IPS DF 6.9 (cell line): ENCODE data around the gene FPR1.

Experiments used
- DNase-seq: peaks from one replicate; pipeline ENCODE4 v3.0.0-alpha.2; 2013; ENCODE audit warnings: low read depth, low spot score
- H3K27ac ChIP-seq: one replicate; pipeline ENCODE4 v1.5.1; 2013; ENCODE audit warnings: low read length, control low read depth
- H3K27me3 ChIP-seq: 2 replicates; pipeline ENCODE4 v1.6.1; 2013; ENCODE audit warnings: mild to moderate bottlenecking, low read length; ENCODE audit not compliant: control insufficient read depth, insufficient read depth
- H3K36me3 ChIP-seq: 2 replicates; pipeline ENCODE4 v1.6.1; 2013; ENCODE audit warnings: low read length; ENCODE audit not compliant: control insufficient read depth, insufficient read depth
- H3K4me1 ChIP-seq: 2 replicates; pipeline ENCODE4 v1.6.1; 2013; ENCODE audit warnings: low read length; ENCODE audit not compliant: control insufficient read depth, insufficient read depth
- H3K4me3 ChIP-seq: 2 replicates; pipeline ENCODE4 v1.5.1; 2013; ENCODE audit warnings: mild to moderate bottlenecking, low read length
- H3K9me3 ChIP-seq: 2 replicates; pipeline ENCODE4 v1.6.1; 2013; ENCODE audit warnings: low read length, inconsistent platforms; ENCODE audit not compliant: control insufficient read depth, insufficient read depth
- WGBS: extraction: QIAGEN DNeasy Blood & Tissue Kit; methylation state at CpG from one replicate; pipeline ENCODE4 v1.1.7; 2013; ENCODE audit warnings: mixed read lengths, missing lambda C conversion rate; ENCODE audit not compliant: insufficient read length, insufficient coverage; 5-methylcytosine and 5-hydroxymethylcytosine counted together

The FPR1 gene

DNA sequence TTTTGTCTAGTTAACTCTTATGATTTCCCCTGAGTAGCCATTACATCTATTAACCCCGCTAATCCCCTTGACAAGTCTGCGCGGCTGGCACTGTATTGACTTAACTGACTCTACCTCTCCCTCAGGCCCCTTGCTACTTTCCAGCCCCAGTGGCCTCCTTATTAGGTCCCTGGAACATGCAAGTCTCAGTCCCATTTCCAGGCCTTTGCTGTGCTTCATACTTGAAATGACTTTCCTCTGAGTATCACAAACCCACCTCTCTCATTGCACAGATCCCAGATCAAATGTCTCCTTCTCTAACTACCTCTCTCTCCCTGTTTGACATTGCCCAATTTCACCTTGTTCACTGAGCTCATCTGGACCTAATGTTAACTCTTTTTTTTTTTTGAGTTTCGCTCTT, 45.4 kb downstream of the FPR1 start:
- WGBS: no CpG with 5 or more reads among the region's 4 CpGs

DNA sequence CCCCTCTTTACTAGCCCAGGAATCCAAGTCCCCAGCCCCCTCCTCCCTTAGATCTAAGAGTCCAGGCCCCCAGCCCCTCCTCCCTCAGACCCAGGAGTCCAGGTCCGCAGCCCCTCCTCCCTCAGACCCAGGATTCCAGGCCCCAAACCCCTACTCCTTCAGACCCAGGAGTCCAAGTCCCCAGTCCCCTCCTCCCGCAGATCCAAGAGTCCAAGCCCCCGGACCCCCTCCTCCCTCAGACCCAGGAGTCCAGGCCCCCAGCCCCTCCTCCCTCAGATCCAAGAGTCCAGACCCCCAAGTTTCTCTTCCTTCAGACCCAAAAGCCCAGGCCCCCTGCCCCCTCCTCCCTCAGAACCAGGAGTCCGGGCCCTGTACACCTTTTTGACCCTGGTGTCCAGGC, 47.1 kb downstream of the FPR1 start:
- Histone ChIP-seq H3K27ac (no peak overlapping the region), H3K27me3 (no peaks in the 10 kb centered on the region), H3K9me3 (no peaks in the 10 kb centered on the region), H3K36me3 (no peaks in the 10 kb centered on the region), H3K4me3 (peak overlapping the region; percentile 91; the same call in 1 of the 2 replicates), H3K4me1 (peaks cover 2% of the 10 kb centered on the region; the same call in 1 of the 2 replicates)
- no peak for DNase-seq
- no CpG with 5 or more reads among the region's 4 CpGs for WGBS

More for the DNA sequence above, 45.4 kb downstream of the FPR1 start:
- Histone ChIP-seq H3K4me3 (no peak overlapping the region), H3K27ac (no peak overlapping the region), H3K36me3 (no peaks in the 10 kb centered on the region), H3K27me3 (no peaks in the 10 kb centered on the region), H3K9me3 (no peaks in the 10 kb centered on the region), H3K4me1 (peaks cover 2% of the 10 kb centered on the region; the same call in 1 of the 2 replicates)
- no peak for DNase-seq

DNA sequence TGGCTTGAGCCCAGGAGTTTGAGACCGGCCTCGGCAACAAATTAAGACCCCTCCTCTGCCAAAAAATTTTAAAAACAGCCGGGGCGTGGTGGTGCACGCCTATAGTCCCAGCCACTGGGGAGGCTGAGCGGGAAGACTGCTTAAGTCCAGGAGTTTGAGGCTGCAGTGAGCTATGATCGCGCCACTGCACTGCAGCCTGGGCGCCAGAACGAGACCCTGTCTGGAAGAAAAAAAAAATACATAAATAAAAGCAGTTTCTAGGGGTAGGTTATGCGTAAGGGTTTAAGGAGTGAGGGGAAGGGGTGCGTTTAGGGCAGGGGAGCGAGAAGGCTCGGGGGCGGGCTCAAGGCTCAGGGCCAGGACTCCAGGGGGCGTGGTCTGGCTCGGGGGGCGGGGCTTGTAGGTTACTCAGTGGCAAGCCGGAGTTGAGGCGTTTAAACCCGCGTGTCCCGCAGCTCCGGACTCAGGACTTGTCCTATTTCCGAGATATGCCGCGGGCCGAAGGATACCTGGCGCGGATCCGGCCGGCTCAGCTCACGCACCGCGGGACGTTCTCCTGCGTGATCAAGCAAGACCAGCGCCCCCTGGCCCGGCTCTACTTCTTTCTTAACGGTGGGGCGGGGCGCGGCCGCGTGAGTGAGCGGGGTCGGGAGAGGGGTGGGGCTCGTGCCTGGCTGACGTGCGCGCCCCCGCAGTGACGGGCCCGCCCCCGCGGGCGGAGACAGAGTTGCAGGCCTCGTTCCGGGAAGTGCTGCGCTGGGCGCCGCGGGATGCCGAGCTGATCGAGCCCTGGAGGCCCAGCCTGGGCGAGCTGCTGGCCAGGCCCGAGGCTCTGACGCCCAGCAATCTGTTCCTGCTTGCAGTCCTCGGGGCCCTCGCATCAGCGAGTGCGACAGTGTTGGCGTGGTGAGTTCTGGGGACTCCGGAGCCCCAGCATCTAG, 47.8 kb downstream of the FPR1 start:
- peaks cover 2% of the 10 kb centered on the region; the same call in 1 of the 2 replicates for H3K4me1 ChIP-seq

DNA sequence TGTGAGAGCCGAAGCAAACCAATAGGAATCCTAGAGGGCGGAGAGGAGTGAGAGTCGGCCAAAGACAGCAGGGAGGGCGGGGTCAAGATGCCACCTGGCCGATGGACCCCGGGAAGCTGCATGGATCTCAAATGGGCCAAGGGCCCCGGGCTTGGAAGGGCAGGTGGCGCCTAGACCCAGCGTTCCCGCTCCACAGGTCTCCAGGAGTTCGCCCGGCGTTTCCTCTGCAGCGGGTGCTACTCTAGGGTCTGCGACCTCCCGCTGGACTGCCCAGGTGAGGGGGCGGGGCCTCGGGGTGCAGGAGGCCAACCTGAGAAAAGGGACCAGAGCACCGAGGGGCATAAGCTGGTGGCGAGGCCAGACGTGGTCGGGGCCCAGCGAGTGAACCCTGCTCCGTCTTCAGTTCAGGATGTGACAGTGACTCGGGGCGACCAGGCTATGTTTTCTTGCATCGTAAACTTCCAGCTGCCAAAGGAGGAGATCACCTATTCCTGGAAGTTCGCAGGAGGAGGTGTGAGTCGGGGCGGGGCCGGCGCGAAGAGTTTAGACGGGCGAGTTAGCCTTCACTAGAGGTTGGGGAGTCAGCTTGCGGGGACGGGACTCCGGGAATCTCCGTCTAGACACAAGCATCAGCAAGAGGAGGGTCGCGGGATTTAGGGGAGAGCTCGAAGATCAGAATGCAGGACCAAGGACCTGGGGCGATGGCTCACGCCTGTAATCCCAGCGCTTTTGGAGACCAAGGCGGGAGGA, 48.7 kb downstream of the FPR1 start:
- no CpG with 5 or more reads among the region's 46 CpGs for WGBS

More for the DNA sequence above, 47.8 kb downstream of the FPR1 start:
- no peaks in the 10 kb centered on the region for H3K36me3 ChIP-seq
- no CpG with 5 or more reads among the region's 74 CpGs for WGBS
- H3K27ac ChIP-seq: no peak overlapping the region
- H3K27me3 ChIP-seq: no peaks in the 10 kb centered on the region
- DNase-seq: peak; percentile 72
- no peaks in the 10 kb centered on the region for H3K9me3 ChIP-seq
- peak overlapping the region; percentile 91; the same call in 1 of the 2 replicates for H3K4me3 ChIP-seq

DNA sequence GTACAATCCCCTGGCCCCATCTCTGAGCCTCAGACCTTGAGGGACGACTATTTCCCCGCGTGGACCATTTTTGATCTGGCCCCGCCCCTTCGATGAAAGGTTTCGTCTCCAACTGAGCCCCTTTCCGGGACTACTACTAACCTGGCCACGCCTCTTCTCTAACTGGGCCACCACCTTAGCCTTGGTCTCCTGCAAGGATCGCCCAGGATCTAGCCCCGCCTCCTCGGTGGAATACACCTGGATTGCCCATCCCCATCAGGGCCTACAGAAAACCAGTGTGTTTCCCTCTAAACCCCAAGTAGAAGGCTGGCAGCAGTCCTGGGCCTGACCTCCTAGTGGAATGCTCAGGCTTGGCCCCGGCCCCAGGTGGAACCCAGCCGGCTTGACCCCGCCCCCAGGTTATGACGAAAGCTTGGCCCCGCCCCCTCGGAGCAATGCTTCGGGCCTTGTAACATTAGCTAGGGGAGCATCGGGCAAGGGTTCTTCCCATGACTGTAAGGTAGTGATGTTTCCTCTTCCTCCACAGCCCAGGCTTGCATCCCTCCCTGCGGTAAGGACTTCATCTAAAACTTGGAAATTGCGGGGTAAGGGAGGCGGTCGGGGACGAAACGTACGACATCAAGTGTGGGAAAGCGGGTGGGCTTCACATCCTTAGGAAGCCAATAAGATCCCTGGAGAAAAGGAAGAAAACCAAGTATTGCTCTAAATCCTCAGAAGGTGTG, 49.4 kb downstream of the FPR1 start:
- no CpG with 5 or more reads among the region's 27 CpGs for WGBS
- H3K36me3 ChIP-seq: no peaks in the 10 kb centered on the region
- no peaks in the 10 kb centered on the region for H3K9me3 ChIP-seq
- peak overlapping the region; percentile 63; the same call in 1 of the 2 replicates for H3K4me3 ChIP-seq
- DNase-seq: peak; percentile 47
- peaks cover 2% of the 10 kb centered on the region; the same call in 1 of the 2 replicates for H3K4me1 ChIP-seq
- no peaks in the 10 kb centered on the region for H3K27me3 ChIP-seq
- H3K27ac ChIP-seq: no peak overlapping the region

More for the DNA sequence above, 48.7 kb downstream of the FPR1 start:
- Histone ChIP-seq H3K4me1 (peaks cover 2% of the 10 kb centered on the region; the same call in 1 of the 2 replicates), H3K27me3 (no peaks in the 10 kb centered on the region), H3K4me3 (peak overlapping the region; percentile 63), H3K36me3 (no peaks in the 10 kb centered on the region), H3K9me3 (no peaks in the 10 kb centered on the region), H3K27ac (no peak overlapping the region)
- peak; percentile 48 for DNase-seq

DNA sequence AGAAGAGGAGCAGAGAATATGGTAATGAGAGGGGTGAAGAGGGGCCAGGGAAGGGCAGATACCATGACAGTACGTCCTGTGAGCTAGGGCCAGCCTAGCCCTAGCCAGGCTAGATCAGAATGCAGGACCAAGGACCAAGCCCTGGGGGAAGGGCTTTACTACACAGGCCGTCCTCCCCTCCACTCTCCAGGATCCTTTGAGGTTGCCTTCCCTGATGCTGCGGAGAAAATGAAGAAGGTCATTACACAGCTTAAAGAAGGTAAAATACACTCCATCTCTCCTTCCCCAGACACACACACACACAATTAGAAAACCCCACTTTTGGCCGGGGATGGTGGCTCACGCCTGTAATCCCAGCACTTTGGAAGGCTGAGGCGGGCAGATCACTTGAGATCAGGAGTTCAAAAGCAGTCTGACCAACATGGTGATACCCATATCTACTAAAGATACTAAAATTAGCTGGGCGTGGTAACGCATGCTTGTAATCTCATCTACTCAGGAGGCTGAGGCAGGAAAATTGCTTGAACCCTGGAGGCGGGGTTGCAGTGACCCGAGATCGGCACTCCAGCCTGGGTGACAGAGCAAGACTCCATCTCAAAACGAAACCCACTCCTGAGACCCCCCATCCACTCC, 50.1 kb downstream of the FPR1 start:
- WGBS: no CpG with 5 or more reads among the region's 12 CpGs
- H3K9me3 ChIP-seq: no peaks in the 10 kb centered on the region
- H3K27me3 ChIP-seq: no peaks in the 10 kb centered on the region
- H3K36me3 ChIP-seq: no peaks in the 10 kb centered on the region
- peak overlapping the region; percentile 11; the same call in 1 of the 2 replicates for H3K4me3 ChIP-seq
- no peak overlapping the region for H3K27ac ChIP-seq
- DNase-seq: no peak
- H3K4me1 ChIP-seq: peaks cover 2% of the 10 kb centered on the region; the same call in 1 of the 2 replicates

DNA sequence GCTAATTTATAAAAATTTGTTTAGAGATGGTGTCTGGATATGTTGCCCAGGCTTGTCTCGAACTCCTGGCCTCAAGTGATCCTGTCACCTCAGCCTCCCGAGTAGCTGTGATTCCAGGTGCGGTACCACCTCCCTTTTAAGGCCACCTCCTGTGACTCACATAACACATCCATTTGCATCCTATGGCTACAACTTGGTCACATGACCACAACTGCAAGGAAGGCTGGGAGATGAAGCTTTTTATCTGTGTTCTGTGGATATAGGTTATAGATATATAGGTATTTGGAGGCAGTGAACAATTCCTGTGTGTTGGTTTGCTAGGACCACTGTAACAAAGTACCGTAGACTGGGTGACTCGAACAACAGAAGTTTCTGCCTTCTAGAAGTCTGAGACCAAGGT, 52.5 kb downstream of the FPR1 start:
- Histone ChIP-seq H3K36me3 (no peaks in the 10 kb centered on the region), H3K4me1 (peaks cover 2% of the 10 kb centered on the region; the same call in 1 of the 2 replicates), H3K4me3 (no peak overlapping the region), H3K27ac (no peak overlapping the region), H3K9me3 (no peaks in the 10 kb centered on the region), H3K27me3 (no peaks in the 10 kb centered on the region)
- no CpG with 5 or more reads among the region's 5 CpGs for WGBS
- no peak for DNase-seq

DNA sequence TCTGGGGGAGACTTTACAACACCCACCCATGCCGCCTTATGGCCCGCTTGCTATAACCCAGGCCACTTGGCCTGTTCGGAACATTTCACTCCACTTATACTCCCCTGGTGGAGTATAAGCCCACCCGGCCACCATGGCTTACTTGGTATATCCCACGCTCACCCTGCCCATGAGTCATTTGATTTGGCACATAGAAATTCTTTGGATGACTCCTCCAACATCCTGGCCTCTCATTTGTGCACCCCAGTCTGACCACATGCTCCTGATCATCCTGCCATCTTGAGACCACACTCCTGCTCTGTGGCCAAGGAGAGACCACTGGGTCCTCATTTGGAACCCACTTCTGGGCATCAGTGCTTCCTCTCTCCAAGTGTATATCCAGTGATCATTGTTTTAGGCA, 53.4 kb downstream of the FPR1 start:
- Histone ChIP-seq H3K27me3 (no peaks in the 10 kb centered on the region), H3K36me3 (no peaks in the 10 kb centered on the region), H3K4me1 (peaks cover 2% of the 10 kb centered on the region), H3K9me3 (no peaks in the 10 kb centered on the region), H3K4me3 (no peak overlapping the region), H3K27ac (no peak overlapping the region)
- DNase-seq: no peak
- no CpG with 5 or more reads among the region's 5 CpGs for WGBS

DNA sequence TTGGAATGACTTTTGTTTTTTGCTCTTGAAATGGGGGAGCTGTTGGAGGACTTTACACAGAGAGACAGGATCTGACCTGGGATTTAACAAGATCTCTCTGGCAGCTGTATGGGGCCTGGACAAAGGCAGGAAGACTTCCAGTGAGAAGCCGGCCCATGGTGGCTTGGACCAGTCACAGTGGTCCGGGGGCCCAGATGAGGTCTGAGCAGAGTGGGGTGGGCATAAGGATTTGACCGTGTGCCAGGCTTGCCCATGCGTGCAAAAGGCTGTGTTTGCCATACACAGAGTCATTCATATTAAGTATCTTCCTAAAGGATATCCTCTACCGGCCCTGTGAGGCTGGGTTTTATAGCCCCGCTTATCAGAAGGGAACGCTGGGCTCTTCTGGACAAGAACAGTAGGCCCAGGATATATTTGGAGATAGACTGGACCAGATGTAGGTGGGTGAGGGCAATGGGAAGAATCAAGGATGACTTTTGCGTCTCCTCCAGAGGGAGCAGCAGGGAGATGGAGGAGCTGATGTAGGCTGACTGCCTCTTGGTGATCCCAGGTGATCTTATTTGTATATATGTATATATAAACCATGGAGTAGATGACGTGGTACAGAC, 54.4 kb downstream of the FPR1 start:
- DNase-seq: no peak
- Histone ChIP-seq H3K36me3 (no peaks in the 10 kb centered on the region), H3K9me3 (no peaks in the 10 kb centered on the region), H3K4me3 (no peak overlapping the region), H3K27me3 (no peaks in the 10 kb centered on the region), H3K27ac (no peak overlapping the region), H3K4me1 (peaks cover 2% of the 10 kb centered on the region)
- WGBS: no CpG with 5 or more reads among the region's 9 CpGs
